GM18499 (cell line): ENCODE measurements around the gene LRFN2.

Source experiments
- ATAC-seq: cut with Tn5 transposase; IDR thresholded peaks from one replicate; pipeline ENCODE4 v1.9.1; 2021; ENCODE audit warnings: moderate number of reproducible peaks; ENCODE audit not compliant: insufficient read depth, unreplicated experiment

LRFN2 gene

DNA sequence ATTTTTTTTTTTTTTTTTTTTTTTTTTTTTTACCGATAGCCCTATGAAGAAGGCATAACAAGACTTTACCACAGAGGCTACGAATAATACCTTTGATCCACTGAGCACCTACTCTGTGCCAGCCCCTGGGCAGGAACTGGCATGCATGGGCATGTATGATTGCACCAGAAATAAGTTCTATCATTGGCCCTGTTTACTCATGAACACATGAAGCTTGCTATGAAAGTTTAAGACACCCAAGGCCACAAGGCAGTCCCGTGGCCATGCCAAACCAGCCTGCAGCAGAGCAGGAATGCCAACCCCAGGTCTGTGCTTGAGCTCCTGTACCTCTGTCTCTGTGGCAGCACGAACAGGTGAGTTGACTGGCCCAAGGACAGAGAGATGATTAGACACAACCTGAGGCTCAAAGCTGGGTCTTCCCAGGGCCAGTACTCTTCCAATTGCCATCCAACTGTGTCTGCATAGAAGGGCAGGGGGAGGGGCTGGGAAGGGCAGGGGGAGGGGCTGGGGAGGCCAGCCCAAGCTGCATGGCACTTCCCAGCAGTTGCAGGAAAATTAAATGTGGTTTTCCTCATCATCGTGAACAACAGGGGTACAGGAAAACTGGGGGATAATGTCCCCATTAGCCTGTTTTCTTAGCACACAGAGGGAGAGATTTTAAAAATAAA is 63.5 kb downstream of the LRFN2 start:
- ATAC-seq, result no peak

DNA sequence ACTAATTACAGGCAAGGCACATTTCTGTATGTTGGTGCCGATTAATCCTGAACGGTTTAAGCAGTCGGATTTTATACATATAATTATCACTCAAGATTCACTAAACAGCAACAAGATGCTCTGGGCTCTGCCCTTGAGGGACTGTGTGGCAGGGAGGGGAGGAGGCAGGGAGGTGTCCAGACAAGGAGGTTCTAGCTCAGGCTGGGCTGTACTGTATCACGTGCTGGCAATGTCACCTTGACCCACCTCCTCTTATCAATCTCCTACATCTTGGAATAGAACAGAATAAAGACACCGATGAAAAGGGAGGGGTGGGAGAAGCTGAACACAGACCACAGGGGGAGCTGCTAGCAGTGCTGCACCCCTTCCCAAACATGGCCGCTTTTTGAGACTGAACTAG is 65.7 kb downstream of the LRFN2 start:
- ATAC-seq, result no peak

DNA sequence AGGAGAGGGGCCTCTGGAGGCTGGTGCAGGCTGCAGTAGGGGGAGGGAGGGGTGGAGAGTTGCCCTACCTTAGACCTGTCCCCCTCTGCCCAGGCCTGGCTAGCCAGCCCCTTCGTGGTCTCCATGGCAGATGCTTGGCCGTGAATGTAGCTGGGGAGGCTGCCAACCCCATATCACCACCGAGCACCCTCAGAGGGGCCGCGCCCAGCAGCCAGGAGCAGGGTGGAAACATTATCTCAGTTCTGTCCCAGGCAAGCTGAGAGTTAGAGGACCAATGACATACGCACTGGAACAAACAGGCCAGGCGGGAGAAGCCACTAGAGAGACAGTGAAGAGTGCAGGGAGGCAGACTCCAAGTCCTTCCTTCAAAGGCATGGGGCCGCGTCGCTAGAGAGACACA is 66.5 kb downstream of the LRFN2 start:
- ATAC-seq, result no peak

DNA sequence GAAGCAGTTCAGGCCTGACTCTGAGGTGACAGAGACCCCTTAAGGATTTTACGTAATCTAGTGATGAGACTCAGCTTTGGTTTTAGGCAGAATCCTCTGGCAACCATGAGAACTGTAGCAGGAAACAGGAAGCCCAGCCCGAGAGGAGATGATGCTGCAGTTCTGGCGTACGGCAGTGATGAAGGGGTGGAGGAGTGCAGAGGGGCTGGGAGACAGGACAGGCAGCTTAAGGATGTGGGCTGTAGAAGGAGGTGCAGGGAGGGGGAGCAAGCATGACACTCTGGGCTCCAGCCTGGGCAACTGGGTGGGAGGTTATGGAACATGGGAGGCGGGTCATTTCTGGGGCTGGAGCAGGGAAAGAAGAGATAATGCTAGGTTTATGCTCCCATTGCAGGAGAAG is 67.1 kb downstream of the LRFN2 start:
- no peak for ATAC-seq

DNA sequence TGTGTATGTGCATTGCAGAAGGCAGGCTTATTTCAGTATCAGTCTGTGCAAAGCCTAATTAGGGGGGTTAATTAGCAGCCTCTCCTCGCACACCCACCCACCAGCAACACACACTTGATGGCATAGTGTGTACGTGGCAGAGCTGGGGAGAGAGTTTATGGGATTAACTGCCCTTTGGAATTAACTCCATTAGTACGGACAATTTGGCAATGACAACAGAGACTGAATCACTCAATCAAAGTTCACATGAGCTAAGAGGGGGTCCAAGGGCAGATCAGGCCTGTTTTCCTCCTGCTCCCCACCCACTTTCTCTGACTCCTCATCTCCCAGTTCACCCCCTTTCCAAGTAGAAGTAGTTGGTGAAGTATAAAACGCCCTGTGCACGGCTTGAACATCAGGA is 69.5 kb downstream of the LRFN2 start:
- ATAC-seq, result no peak

DNA sequence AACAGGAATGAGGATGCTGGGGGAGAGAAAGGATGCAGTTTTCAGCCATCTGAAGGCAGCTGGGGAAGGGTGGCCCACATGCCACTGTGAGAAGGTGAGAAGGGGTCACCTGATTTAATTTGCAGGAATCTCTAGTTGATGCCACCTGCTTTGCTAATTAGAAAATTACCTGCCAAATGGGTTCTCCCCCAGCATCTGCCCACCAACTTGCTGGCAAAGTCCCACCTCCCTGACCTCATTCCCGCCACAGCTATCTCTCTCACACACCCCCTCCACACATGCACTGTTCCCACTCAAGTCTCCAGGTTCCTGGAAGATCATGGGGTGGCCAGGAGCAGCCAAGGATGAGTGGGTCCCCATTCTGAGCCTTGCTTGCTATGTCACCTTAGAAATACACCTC is 70.7 kb downstream of the LRFN2 start:
- no peak for ATAC-seq

DNA sequence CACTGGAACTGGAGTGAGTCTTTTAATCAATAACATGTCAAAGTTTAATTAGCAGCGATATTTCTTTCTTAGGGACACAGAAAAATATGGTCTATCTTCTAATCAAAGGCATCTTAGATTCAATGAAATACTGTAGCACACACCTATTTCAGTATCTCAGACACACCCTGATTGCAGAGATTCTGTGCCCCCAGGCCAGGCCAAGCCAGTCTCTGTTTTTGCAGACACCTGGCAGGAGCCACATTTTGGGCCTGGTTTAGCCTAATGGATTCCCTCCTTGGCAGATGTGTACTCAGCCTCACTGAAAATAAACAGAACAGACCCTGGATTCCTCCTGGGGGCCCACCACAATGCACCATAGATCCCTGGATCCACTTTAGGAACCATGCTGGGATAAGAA is 74.8 kb downstream of the LRFN2 start:
- ATAC-seq, result no peak

DNA sequence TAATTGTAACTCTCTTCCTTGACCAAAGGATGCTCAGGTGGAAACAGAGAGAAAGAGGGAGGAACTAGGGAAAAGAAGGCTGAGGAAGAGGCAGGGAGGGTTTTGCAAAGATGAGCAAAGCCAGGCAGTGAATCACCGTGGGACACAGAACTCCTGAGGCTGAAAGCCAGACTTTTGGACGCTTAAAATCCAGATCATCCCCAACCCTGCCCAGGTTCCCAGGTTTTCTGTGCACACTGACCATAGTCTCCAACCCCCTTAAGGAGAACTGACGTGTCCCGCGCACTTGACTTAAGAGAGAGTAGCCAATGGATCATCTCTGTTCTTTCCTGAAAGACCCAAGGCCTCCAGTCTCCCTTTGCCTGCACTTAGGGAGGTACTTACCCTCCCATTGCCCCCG is 75.3 kb downstream of the LRFN2 start:
- no peak for ATAC-seq

DNA sequence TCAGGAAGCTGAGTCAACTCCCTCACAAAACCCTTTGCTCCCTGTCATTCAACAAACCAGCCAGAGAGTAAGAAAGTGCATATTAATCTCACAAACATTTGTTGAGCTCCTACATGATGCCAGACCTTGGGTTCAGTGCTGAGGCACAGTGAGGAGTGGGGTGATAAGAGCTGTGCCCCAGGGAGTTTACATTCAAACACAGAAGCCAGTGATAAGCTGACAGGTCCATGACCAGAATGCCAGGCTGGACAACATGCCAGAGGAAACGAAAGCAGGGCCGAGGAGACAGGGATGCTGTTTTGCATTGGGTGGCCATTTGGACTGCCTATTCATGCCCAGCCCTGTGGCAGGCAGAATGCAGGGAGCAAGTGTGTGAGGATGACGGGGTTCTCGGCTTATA is 76.7 kb downstream of the LRFN2 start:
- no peak for ATAC-seq

DNA sequence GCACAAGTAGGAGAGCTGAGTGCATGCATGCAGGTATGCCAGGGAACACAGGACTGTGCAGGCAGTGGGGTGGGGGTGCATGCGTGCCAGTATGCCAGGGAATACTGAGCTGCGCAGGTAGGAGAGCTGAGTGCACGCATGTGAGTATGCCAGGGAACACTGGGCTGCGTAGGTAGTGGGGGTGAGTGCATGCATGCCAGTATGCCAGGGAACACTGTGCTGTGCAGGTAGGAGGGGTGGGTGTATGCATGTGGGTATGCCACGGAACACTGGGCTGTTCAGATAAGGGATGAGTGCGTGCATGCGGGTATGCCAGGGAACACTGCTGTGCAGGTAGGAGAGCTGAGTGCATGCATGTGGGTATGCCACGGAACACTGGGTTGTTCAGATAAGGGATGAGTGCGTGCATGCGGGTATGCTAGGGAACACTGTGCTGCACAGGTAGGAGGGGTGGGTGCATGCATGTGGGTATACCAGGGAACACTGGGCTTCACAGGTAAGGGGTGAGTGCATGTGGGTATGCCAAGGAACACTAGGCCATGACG is 77.4 kb downstream of the LRFN2 start:
- ATAC-seq, result no peak

DNA sequence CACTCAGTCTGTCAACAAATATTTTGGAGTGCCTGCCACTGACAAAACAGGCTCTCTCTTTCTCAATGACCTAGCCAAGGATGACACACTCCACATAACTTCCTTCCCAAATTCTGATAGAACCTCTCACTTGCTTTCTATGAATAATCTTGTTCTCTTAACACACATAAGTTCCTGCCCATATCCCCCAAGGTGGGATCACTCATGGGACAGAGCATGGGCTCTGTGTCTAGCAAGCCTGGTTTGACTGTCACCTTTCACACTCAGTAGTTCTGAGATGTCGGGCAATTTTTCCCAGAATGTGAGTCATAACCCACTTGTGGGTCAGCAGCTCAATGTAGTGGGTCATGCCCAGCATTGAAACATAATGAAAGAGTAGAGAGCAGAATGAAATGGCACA is 78.1 kb downstream of the LRFN2 start:
- no peak for ATAC-seq

DNA sequence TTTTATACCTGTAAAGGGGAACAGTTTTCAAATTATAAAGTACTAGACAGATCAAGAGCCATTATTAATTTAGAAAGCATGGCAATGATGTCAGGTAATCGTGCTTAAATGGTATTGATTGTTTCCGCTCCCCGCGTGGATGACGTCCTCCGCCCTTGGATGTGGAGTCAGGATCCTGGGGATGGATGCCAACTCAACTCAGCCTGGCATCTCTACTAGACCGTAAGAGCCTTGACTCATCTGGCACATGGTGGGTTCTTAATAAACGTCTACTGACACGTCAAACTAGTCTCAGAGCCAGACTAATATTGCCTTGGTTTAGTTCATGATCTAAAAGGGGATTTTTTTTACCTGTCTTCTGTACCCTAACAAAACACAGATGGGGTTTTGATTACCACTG is 80.2 kb downstream of the LRFN2 start:
- ATAC-seq, result no peak

DNA sequence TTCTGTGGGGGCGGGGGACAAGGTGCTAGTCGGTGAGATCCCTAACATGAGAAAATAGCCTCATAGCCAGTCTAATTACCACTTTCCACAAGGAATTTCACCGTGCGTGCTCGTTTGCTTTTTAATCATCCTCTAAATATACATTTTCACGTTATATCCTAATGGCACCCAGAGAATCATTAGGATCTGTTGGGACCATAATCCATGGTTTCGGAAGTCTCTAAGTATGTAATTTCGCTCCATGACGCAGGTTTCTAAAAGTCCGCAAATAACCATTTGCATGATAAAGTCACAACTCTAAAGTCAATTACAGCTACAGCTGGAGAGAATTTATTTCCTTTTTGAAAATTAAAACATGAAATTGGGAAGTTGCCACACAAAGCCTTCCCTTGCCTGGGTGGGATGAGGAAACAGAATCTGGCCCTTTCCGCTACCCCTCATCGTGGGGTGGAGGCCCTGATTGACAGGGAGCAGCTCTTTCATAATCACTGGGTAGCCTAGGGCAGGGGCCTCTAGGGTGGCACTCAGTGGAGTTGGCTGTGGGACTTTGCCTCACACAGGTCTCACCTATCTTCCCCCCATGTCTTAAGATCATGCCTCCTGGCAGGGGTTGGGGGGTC is 81.9 kb downstream of the LRFN2 start:
- no peak for ATAC-seq

DNA sequence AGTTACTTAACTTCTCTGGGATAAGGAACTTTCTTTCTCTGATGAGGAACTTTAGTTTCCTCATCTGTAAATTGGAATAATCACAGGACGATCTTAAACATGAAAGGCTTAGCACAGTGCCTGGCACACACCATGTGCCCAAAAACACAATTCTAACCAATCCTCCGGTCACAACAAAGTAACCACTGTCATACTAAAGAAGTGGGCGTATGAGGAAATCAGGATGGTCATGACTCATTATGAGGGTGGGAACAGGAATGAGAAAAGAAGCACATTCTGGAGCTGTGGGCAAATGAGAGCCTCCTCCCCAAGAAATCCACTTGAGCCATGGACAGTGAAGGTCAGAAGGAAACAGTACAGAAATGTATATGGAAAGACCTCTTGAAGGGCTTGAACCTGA is 82.9 kb downstream of the LRFN2 start:
- no peak for ATAC-seq

DNA sequence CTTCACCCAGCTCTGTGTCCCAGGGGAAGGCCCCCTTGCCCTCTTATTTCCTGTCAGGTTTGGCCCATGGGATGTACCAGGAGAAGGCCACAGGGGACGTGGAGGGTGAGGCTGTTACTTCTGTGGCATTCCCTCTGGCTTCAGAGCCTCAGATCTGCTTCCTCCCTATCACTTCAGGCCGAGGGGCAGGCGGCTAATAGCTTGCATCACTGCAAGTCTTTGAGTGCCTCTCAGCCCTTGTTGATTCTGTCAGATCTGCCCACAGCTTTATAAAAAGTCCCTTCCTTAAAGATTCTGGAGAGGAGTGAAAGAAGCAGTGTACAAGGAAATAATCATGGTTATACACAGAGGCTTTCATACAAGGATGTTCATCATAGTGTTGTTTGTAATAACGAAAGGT is 86.9 kb downstream of the LRFN2 start:
- no peak for ATAC-seq

DNA sequence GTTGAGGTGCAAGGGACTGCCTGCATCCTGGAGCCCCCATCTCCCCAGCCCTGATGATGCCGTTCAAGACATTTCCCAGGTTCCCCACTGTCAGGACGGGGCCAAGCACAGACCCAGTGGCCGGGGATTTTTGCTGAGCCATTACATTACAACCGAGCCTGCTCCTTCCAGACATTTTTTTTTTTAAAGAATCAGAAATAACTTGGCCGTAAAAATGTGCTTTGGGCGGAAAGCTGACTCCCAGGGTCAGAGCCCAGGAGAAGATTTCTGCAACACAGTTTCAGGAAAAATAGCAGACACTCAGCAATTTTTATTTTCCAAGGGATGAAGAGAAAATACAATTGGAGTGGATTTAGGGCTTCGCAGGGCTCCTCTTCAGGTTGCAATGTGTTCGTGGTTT is 87.9 kb downstream of the LRFN2 start:
- ATAC-seq, result no peak

DNA sequence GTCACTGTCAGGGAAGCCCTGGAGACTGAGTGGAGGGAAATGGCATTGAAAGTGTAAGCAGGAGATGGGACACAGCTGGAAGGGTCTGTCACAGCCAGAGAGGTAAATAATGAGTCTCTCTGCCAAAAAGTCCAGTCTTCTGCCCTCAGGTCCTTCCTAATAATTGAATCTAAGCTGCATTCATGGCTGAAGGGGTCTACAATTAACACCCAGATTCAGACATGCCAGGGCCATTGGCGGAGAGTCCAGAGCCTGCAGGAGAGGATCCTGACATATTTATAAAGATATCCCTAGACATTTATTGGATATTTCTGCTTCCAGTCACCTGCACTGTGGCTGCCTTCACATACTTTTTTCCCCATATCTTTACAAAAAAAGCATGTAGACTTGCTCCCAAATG is 89.0 kb downstream of the LRFN2 start:
- ATAC-seq, result no peak

DNA sequence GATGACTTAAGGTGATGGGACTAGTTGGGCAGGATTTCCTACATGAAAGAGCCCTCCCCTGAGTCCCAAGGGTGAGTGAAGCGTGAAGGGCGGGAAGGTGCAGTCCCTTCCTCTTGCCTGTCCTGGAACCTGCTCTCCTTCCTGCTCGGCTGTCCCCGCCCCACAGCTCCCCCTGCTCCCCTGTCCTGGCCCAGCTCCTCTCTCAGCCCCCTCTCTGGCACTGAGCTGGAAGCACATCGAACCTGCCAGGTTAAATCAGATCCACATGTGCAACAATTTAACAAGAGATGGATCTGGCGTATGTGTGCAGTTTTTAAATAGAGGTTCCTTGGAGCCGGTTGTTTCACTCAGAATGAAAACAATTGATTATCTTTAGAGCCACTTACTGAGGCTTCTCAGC is 95.0 kb downstream of the LRFN2 start:
- ATAC-seq, result no peak

DNA sequence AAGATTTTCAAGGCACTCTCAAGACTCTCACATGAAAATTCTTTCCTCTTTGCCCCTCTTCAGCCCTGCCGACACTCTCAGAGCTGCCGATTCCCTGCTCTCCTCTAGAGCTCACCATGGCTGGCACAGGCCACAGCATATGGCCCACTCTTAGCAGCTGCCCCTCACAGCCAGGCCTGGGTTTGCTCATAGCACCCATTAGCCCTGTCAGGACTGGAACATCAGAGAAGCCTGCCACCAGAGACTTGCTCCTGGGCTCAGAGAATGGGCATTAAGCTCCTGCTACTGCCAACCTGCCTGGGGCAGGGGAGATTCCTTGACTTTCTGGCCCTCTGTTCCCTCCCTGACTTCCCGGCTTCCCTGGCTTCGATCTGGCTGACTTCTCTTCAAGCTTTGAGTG is 96.7 kb downstream of the LRFN2 start:
- no peak for ATAC-seq

DNA sequence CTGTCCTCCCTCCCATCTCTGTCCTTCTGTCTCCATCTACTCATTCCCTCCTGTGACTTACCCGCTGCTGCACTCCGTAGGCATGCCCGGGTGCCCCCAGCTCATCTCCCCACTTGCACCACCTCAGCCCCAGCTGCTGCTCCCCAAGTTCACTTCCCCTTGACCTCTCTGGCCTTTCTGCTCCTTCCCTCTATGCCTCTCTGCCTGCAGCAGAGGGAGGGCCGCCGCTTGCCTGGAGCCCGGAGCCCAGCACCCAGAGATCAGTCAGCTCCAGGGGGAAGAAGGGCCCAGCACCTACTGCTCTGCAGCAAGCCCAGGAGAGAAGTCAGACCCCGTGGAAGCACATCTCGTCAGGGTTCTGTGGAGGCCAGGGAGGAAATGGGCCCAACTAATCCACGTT is 97.4 kb downstream of the LRFN2 start:
- no peak for ATAC-seq

DNA sequence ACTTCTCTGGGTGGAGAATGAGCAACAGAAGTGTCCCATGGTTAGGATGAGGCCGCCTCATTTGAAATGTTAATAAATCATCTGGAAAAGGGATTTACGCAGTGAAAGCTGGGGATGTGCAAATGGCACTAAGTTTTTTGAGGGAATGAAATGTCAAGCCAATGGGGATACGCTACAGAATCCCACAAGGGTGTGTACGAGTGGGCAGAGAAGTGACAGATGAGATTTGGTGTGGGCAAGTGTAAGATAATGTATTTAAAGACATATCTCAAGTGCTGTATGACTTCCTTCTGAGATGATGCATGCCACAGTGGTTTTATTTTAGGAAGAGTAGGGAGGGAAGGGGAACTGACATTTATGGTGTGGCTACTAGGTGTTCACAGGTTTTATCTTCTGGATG is 100.6 kb downstream of the LRFN2 start:
- ATAC-seq, result no peak

DNA sequence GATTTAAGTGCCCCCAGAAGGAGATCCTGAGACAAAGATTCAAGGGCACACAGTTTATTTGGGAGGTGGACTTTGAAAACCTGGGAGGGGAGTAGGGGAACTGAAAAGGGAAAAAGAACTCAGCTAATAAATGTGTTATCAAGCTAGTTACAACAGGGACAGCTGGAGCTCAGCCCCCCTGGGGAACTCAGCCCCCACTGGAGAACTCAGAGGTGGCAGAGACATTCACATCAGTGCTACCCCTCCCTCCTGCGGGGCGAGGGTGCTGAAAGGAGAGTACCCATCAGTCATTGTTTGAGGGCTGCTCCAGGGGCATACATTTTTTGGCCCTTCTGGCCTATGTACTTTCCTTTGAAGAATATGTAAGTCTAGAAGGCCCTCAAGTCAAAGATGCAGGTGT is 101.4 kb downstream of the LRFN2 start:
- no peak for ATAC-seq
